Stimulated activated CD8-positive, alpha-beta memory T cell treated with anti-CD3 and anti-CD28 coated beads, Interleukin-7, amount 100 ng/mL, for 1 hour (primary cell): ENCODE results near the gene CUL5.

ENCODE experiments used
- DNase-seq, 2 donors: peaks; one replicate each; pipeline ENCODE4 v3.0.0-alpha.2; 2020; ENCODE audit warnings: low read depth in 2 of 2

Gene CUL5

GRCh38 chr11:108008656-108009496 is at the start of gene CUL5:
CUL5 (plus strand) TSS chr11:108008898; CDS start chr11:108009349, 451 bp downstream.
- DNase-seq, result peak; percentile 74 to 75

GRCh38 chr11:107961480-107961879 is 47.2 kb upstream of the CUL5 start:
- no peak for DNase-seq

- DNase-seq, result no peak
Measured at GRCh38 chr11:107962181-107962580, 46.5 kb upstream of the CUL5 start.

GRCh38 chr11:107963091-107963490 is 45.6 kb upstream of the CUL5 start:
- no peak for DNase-seq

- no peak for DNase-seq
Measured at GRCh38 chr11:107969219-107969618, 39.5 kb upstream of the CUL5 start.

- DNase-seq, result no peak
Measured at GRCh38 chr11:107970049-107970448, 38.6 kb upstream of the CUL5 start.

- DNase-seq, result no peak
Measured at GRCh38 chr11:107973641-107974040, 35.1 kb upstream of the CUL5 start.

GRCh38 chr11:107988397-107989158 is 20.1 kb upstream of the CUL5 start:
- DNase-seq, result no peak

- no peak for DNase-seq
Measured at GRCh38 chr11:107991868-107992414, 16.8 kb upstream of the CUL5 start.

GRCh38 chr11:107996006-107996776 is 12.5 kb upstream of the CUL5 start:
- no peak for DNase-seq

GRCh38 chr11:107998761-107999160 is 9.9 kb upstream of the CUL5 start:
- no peak for DNase-seq

- DNase-seq, result no peak
Measured at GRCh38 chr11:107999759-108000455, 8.8 kb upstream of the CUL5 start.

GRCh38 chr11:108002476-108002875 is 6.2 kb upstream of the CUL5 start:
- no peak for DNase-seq

GRCh38 chr11:108003623-108004022 is 5.1 kb upstream of the CUL5 start:
- no peak for DNase-seq

- DNase-seq, result no peak
Measured at GRCh38 chr11:108007819-108008218, 879 bp upstream of the CUL5 start.

GRCh38 chr11:108009497-108010370 is 1.0 kb downstream of the CUL5 start:
- no peak for DNase-seq

- no peak for DNase-seq
Measured at GRCh38 chr11:108012139-108012725, 3.5 kb downstream of the CUL5 start.

GRCh38 chr11:108016647-108017046 is 7.9 kb downstream of the CUL5 start:
- DNase-seq, result no peak

GRCh38 chr11:108018708-108019107 is 10.0 kb downstream of the CUL5 start:
- no peak for DNase-seq
